Right cardiac atrium (tissue), 5 donors: ENCODE measurements around the gene ZNF750. TPM values are rescaled to one million over a fixed set of nuclear protein-coding genes. Genes with fewer than 3 reads are reported as not detected.

Source experiments
- ATAC-seq, 2 donors: fragments of 200-7000 bp; cut with Tn5 transposase; one replicate each; pipeline versions ENCODE4 v1.8.0 to v1.9.1; 2020; ENCODE audit warnings: moderate library complexity in 2 of 2, mild to moderate bottlenecking in 1 of 2
- DNase-seq, 3 donors: peaks; one replicate each; pipeline ENCODE4 v3.0.0-alpha.2; 2020
- H3K27ac ChIP-seq: one replicate; pipeline ENCODE4 v1.5.1; 2013; ENCODE audit warnings: mild to moderate bottlenecking, low read length, control low read depth, moderate library complexity
- H3K27me3 ChIP-seq: one replicate; pipeline ENCODE4 v1.6.1; 2013; ENCODE audit not compliant: control insufficient read depth, insufficient read depth
- H3K4me1 ChIP-seq: one replicate; pipeline ENCODE4 v1.6.1; 2013; ENCODE audit warnings: low read length; ENCODE audit not compliant: control insufficient read depth, insufficient read depth
- H3K4me3 ChIP-seq: one replicate; pipeline ENCODE4 v1.5.1; 2013; ENCODE audit warnings: low read length, control low read depth
- H3K9me3 ChIP-seq: one replicate; pipeline ENCODE4 v1.6.1; 2013; ENCODE audit warnings: low read length; ENCODE audit not compliant: control insufficient read depth
- WGBS: extraction: QIAGEN DNeasy Blood & Tissue Kit; methylation state at CpG from one replicate; pipeline ENCODE4 v1.1.7; 2013; 5-methylcytosine and 5-hydroxymethylcytosine counted together
- intact Hi-C, 4 donors: fragments of 100-400 bp; cut with DNase I; formaldehyde crosslinking; loops; one replicate each; pipeline versions ENCODE4 v1.11.0 to v1.14.0; 2022 to 2023
- long read RNA-seq, 4 donors: library from polyadenylated mRNA; unstranded; transcript quantifications; one replicate each; pipeline ENCODE4 v2.0.0, GENCODE V29; 2020 to 2021
- polyA plus RNA-seq: library from polyadenylated mRNA; stranded (reverse); fragments of 200-250 nt; gene quantifications from one replicate; pipeline ENCODE4 v1.2.3, GENCODE V29; 2013
- total RNA-seq, 4 donors: library from RNA; stranded (reverse); fragmentation: NEBNext Ultra II Directional; extraction: Animal tissue kit (Norgen Biotek cat#: 25700); gene quantifications; one replicate each; pipeline ENCODE4 v1.2.1, GENCODE V29; 2021
- donor health status: healthy with polysubstance abuse.
- donor health status: DM: no; HTN: yes; CAD: no.
- donor health status: DM: no; HTN: no; CAD: no.
- donor health status: DM: no; HTN: yes; CAD: no; lungs with severe emphysema.
- donor health status: DM: yes; HTN: yes; CAD: no.

ZNF750 gene
- not detected for total RNA-seq
- polyA plus RNA-seq = 0.07 TPM
- long read RNA-seq, donor 1 = 0 reads
- long read RNA-seq, donor 2 = 0 reads
- long read RNA-seq, donor 3 = 0 reads
- long read RNA-seq, donor 4 = 0 reads

- H3K27me3 ChIP-seq = no peaks in the 10 kb centered on the region
- DNase-seq (no peak), ATAC-seq (no peak)
- intact Hi-C loops = no loop called here
- H3K4me1 ChIP-seq = peaks cover 11% of the 10 kb centered on the region
- no peak within 1 kb of the TSS for H3K4me3 ChIP-seq
- 89% methylated on average over 25 of the region's 25 CpGs for WGBS
- H3K9me3 ChIP-seq = no peaks in the 10 kb centered on the region
- no peak within 1 kb of the TSS for H3K27ac ChIP-seq
These were observed at the start of gene ZNF750 for GRCh38 chr17:82839617-82840292. TSS of gene ZNF750 (minus strand) at chr17:82840022. CDS start at chr17:82832454, 7,568 bp downstream.

GRCh38 chr17:82888583-82889495 lies 49.0 kb upstream of the ZNF750 start:
- no peak overlapping the region for H3K4me3 ChIP-seq
- no peaks in the 10 kb centered on the region for H3K27me3 ChIP-seq
- DNase-seq (peak in 2 of 3 donors; percentile 66 to 83), ATAC-seq (peak; percentile 31 to 36)
- 80% methylated on average over 30 of the region's 30 CpGs for WGBS
- no peaks in the 10 kb centered on the region for H3K9me3 ChIP-seq
- intact Hi-C loops = no loop called here
- H3K4me1 ChIP-seq = peaks cover 4% of the 10 kb centered on the region
- no peak overlapping the region for H3K27ac ChIP-seq

- H3K4me1 ChIP-seq = peaks cover 4% of the 10 kb centered on the region
- DNase-seq = no peak
- ATAC-seq = no peak
- H3K9me3 ChIP-seq = no peaks in the 10 kb centered on the region
- no peaks in the 10 kb centered on the region for H3K27me3 ChIP-seq
- intact Hi-C loops = no loop called here
- H3K4me3 ChIP-seq = no peak overlapping the region
- no peak overlapping the region for H3K27ac ChIP-seq
- 93% methylated on average over 27 of the region's 27 CpGs for WGBS
These were observed 47.7 kb upstream of the ZNF750 start for GRCh38 chr17:82887255-82888164.

- peaks cover 4% of the 10 kb centered on the region for H3K4me1 ChIP-seq
- peak; percentile 6 to 10 for ATAC-seq
These were observed 45.1 kb upstream of the ZNF750 start for GRCh38 chr17:82884970-82885353.

GRCh38 chr17:82884341-82884969 lies 44.6 kb upstream of the ZNF750 start:
- intact Hi-C loops = no loop called here
- H3K4me3 ChIP-seq = no peak overlapping the region
- peak; percentile 53 to 58 for ATAC-seq
- peak; percentile 54 to 82 (median 73) for DNase-seq
- WGBS = 61% methylated on average over 25 of the region's 25 CpGs
- H3K27ac ChIP-seq = no peak overlapping the region
- peaks cover 4% of the 10 kb centered on the region for H3K4me1 ChIP-seq
- H3K27me3 ChIP-seq = no peaks in the 10 kb centered on the region
- H3K9me3 ChIP-seq = no peaks in the 10 kb centered on the region

More at GRCh38 chr17:82884970-82885353, 45.1 kb upstream of the ZNF750 start:
- Histone ChIP-seq H3K27me3 (no peaks in the 10 kb centered on the region), H3K9me3 (no peaks in the 10 kb centered on the region), H3K27ac (no peak overlapping the region), H3K4me3 (no peak overlapping the region)
- WGBS = 71% methylated on average over 5 of the region's 5 CpGs
- DNase-seq = peak in 2 of 3 donors; percentile 56 to 61
- intact Hi-C loops = no loop called here

- H3K4me3 ChIP-seq = no peak overlapping the region
- WGBS = 91% methylated on average over 23 of the region's 23 CpGs
- ATAC-seq (no peak), DNase-seq (peak; percentile 6 to 41 (median 17))
- H3K27ac ChIP-seq = no peak overlapping the region
- H3K27me3 ChIP-seq = no peaks in the 10 kb centered on the region
- no peaks in the 10 kb centered on the region for H3K9me3 ChIP-seq
- H3K4me1 ChIP-seq = peaks cover 4% of the 10 kb centered on the region
- intact Hi-C loops = no loop called here
These were observed 43.7 kb upstream of the ZNF750 start for GRCh38 chr17:82883419-82884031.

GRCh38 chr17:82882715-82883418 lies 43.0 kb upstream of the ZNF750 start:
- Histone ChIP-seq H3K4me1 (peaks cover 4% of the 10 kb centered on the region), H3K27ac (no peak overlapping the region)

GRCh38 chr17:82881900-82882714 lies 42.3 kb upstream of the ZNF750 start:
- Histone ChIP-seq H3K27me3 (no peaks in the 10 kb centered on the region), H3K9me3 (no peaks in the 10 kb centered on the region), H3K4me3 (no peak overlapping the region), H3K27ac (no peak overlapping the region), H3K4me1 (peaks cover 4% of the 10 kb centered on the region)
- 81% methylated on average over 17 of the region's 17 CpGs for WGBS
- peak; percentile 34 to 57 for ATAC-seq
- intact Hi-C loops = no loop called here
- peak; percentile 73 to 86 (median 82) for DNase-seq

More at GRCh38 chr17:82882715-82883418, 43.0 kb upstream of the ZNF750 start:
- H3K4me3 ChIP-seq = no peak overlapping the region
- H3K9me3 ChIP-seq = no peaks in the 10 kb centered on the region
- ATAC-seq = peak in 1 of 2 donors; percentile 10
- H3K27me3 ChIP-seq = no peaks in the 10 kb centered on the region
- WGBS = 88% methylated on average over 39 of the region's 39 CpGs
- intact Hi-C loops = no loop called here
- DNase-seq = peak in 2 of 3 donors; percentile 68 to 75

- no peak for ATAC-seq
- H3K9me3 ChIP-seq = no peaks in the 10 kb centered on the region
- WGBS = 73% methylated on average over 21 of the region's 21 CpGs
- H3K4me1 ChIP-seq = peaks cover 4% of the 10 kb centered on the region
- H3K4me3 ChIP-seq = no peak overlapping the region
- H3K27ac ChIP-seq = no peak overlapping the region
- H3K27me3 ChIP-seq = no peaks in the 10 kb centered on the region
- DNase-seq = peak in 2 of 3 donors; percentile 68 to 78
- intact Hi-C loops = no loop called here
These were observed 41.6 kb upstream of the ZNF750 start for GRCh38 chr17:82881324-82881823.
